Ammon's horn (tissue), 1 donor: ENCODE results near the gene EPHB2.
A peak's percentile ranks its signal among the peaks of the same experiment; 100 is the strongest.

ENCODE experiments used
- DNase-seq: peaks from one replicate; pipeline ENCODE4 v3.0.0-alpha.2; 2016; ENCODE audit warnings: low spot score

The EPHB2 gene

DNA sequence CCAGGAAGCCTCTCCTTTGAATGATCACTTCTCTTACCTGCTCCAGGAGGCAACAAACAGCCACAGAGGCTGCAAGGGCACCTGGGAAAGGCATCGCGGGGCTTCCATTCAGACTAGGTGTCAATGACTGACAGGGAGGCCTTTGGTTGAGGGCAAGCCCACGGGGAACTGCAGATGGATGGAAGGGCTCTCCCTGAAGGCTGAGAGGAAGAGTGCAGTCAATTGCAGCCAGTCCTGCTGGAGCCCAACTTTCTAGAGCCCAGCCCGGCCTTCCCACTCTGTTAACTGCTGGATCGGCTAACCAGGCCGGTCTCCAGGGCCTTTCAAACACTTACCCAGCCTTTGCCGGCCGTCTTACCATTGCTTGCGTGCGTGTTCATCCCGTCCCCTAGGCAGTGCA lies 172.8 kb downstream of the EPHB2 start:
- no peak for DNase-seq

GRCh38 chr1:22884806-22885530 lies 174.3 kb downstream of the EPHB2 start:
- DNase-seq: no peak

- DNase-seq: no peak
Measured at GRCh38 chr1:22886211-22886610, 175.6 kb downstream of the EPHB2 start.

DNA sequence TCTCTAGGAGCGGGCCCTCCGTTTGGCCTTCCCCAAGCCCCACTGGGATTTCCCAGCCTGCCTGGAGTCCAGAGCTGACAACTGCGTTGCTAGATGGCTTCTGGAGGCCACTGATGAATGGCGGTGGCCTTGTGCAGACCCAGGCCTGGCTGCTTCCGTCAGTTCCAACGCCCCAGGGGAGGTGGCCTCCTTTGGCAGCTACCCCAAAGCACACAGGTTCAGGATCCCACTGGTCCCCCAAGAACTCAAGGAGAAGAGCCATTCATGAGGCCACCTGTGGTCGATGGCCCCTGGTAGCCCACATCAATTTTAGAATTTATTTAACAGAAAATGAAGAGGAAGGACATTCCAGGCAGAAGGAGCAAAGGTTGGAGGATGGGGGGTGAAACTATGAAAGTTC lies 176.9 kb downstream of the EPHB2 start:
- DNase-seq: no peak

- no peak for DNase-seq
Measured at GRCh38 chr1:22888320-22889075, 177.9 kb downstream of the EPHB2 start.

- peak; percentile 43 for DNase-seq
Measured at GRCh38 chr1:22889213-22889827, 178.7 kb downstream of the EPHB2 start.

DNA sequence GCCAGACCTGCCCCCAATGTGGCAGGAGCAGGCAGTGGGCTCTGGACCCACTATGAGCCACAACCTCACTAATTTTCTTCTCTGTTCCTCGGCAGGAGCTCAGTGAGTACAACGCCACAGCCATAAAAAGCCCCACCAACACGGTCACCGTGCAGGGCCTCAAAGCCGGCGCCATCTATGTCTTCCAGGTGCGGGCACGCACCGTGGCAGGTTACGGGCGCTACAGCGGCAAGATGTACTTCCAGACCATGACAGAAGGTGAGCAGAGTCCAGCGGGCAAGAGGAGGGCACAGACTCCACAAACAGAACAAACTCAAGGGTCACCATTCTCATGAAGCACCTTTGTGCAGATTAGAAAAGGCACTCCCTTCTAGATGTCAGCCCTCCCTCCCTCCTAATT lies 182.2 kb downstream of the EPHB2 start:
- no peak for DNase-seq

DNA sequence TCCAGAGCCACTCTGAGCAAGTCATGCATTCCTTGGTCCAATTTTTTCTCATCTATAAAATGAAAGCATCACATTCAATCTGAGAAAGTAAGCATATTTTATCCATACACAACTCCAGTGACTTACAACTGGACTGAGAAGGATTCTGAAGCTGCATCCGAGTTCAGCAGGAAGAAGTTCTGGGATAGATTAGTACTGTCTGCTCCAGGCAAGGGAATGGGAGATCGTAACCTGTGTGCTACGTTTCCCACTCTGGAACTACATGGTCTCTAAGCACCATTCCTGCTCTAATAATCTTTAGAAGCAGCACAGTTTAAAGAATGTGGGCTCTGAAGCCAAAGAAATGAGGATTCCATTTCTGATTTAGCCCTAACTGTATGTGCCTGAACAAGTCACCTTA lies 182.7 kb downstream of the EPHB2 start:
- DNase-seq: no peak

DNA sequence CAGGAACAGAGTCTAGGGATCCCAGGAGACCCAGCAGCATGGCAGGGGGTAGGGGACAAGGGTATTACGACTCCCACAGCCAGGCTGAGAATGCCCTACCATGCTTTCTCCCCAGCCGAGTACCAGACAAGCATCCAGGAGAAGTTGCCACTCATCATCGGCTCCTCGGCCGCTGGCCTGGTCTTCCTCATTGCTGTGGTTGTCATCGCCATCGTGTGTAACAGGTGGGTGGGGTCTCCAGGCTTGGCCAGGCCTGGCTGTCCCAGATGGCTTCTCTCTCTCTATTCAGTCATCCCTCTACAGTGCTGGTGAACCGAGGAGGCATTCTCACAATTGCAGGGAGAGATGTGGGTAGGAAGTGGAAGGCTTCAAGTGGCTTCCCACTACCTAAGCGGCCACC lies 184.7 kb downstream of the EPHB2 start:
- no peak for DNase-seq

DNA sequence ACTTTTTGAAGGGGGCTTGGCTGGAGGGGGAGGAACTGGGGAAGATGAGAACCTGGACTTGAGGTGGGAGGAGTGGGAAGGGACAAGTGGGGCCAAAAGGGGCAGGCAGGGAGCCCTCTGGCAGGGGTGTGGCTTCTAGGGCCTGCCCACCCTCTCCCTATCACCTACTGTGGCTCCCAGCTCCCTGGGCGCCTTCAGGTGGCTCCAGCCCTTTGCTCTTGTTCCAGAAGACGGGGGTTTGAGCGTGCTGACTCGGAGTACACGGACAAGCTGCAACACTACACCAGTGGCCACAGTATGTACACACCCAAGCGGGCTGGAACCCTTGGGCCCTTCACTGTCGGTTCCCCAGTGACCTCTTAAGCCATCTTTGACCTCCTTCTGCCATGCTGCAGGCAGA lies 185.5 kb downstream of the EPHB2 start:
- DNase-seq: no peak

GRCh38 chr1:22900451-22900850 lies 189.8 kb downstream of the EPHB2 start:
- DNase-seq: no peak

DNA sequence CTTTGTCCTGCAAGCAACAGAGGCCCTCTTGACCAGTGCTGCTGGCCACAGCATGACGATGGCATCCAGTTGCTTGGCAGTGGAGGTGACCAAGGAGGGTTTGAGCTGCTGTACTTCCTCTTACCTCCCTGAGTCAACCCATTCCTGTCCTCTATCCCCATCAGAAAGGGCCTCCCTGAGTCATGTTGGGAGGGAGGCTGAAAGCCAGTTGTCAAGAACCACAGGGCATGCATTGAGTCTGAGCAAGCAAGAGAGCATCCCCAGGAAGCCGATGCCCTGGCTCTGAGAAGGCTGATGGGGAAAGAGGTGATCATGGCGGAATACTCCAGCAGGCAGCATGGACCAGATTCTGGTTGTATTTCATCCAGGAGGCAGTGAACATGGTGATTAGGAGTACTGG lies 192.5 kb downstream of the EPHB2 start:
- no peak for DNase-seq

GRCh38 chr1:22906968-22907367 lies 196.3 kb downstream of the EPHB2 start:
- DNase-seq: no peak

- DNase-seq: no peak
Measured at GRCh38 chr1:22907528-22907927, 196.9 kb downstream of the EPHB2 start.

DNA sequence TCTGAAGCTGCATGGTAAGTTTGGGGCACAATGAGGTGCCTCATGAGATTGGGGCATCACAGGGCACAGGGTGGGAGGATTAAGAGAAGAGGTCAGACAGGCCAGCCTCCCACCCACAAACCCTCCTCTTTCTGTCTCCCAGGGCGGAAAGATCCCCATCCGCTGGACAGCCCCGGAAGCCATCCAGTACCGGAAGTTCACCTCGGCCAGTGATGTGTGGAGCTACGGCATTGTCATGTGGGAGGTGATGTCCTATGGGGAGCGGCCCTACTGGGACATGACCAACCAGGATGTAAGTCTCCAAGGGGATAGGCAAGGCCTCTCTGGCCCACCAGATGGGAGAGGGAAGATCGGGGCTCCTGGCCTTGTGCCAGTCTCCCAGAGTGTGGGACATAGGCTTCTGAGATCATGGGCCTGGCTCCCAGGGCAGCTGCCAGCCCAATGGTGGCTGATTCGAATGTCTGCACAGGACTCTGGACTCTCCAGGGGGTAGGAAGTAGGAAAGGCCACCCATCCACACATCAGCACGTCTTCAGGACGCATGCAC lies 198.3 kb downstream of the EPHB2 start:
- DNase-seq: no peak

- DNase-seq: no peak
Measured at GRCh38 chr1:22910286-22910685, 199.6 kb downstream of the EPHB2 start.

- DNase-seq: no peak
Measured at GRCh38 chr1:22910986-22911651, 200.5 kb downstream of the EPHB2 start.

GRCh38 chr1:22912311-22912710 lies 201.7 kb downstream of the EPHB2 start:
- no peak for DNase-seq

DNA sequence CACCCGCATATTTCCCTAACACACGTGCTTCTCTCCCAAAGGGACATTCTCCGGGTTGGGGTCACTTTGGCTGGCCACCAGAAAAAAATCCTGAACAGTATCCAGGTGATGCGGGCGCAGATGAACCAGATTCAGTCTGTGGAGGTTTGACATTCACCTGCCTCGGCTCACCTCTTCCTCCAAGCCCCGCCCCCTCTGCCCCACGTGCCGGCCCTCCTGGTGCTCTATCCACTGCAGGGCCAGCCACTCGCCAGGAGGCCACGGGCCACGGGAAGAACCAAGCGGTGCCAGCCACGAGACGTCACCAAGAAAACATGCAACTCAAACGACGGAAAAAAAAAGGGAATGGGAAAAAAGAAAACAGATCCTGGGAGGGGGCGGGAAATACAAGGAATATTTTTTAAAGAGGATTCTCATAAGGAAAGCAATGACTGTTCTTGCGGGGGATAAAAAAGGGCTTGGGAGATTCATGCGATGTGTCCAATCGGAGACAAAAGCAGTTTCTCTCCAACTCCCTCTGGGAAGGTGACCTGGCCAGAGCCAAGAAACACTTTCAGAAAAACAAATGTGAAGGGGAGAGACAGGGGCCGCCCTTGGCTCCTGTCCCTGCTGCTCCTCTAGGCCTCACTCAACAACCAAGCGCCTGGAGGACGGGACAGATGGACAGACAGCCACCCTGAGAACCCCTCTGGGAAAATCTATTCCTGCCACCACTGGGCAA lies 202.9 kb downstream of the EPHB2 start:
- no peak for DNase-seq

- no peak for DNase-seq
Measured at GRCh38 chr1:22914156-22914555, 203.5 kb downstream of the EPHB2 start.

DNA sequence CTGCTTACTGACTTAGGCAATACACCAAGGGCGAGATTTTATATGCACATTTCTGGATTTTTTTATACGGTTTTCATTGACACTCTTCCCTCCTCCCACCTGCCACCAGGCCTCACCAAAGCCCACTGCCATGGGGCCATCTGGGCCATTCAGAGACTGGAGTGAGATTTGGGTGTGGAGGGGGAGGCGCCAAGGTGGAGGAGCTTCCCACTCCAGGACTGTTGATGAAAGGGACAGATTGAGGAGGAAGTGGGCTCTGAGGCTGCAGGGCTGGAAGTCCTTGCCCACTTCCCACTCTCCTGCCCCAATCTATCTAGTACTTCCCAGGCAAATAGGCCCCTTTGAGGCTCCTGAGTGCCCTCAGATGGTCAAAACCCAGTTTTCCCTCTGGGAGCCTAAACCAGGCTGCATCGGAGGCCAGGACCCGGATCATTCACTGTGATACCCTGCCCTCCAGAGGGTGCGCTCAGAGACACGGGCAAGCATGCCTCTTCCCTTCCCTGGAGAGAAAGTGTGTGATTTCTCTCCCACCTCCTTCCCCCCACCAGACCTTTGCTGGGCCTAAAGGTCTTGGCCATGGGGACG lies 204.1 kb downstream of the EPHB2 start:
- DNase-seq: no peak
